ENCODE measurements around the gene TXNDC16.

Gene TXNDC16

GRCh38 chr14:52399104-52399503 is 153.2 kb downstream of the TXNDC16 start:
- ChIA-PET CTCF (interaction anchor here (0.7 kb wide), 2 partner anchors 44 to 1540 kb away, joined by 3 read pairs; no protein-coding TSS in a partner anchor), POLR2A (no interaction called here)
- no peaks in the 10 kb centered on the region for H3K36me3 ChIP-seq (ENCODE audit: control insufficient read depth in 2 of 2, insufficient read depth in 1 of 2, low read length in 2 of 2)
- H3K9me3 ChIP-seq (ENCODE audit: control insufficient read depth, insufficient read depth, low read depth, low read length), result peaks cover 3% of the 10 kb centered on the region
- H3K27ac ChIP-seq (ENCODE audit: extremely low read depth, low read depth, low read length), result peak overlapping the region; percentile 5; the same call in 1 of the 2 replicates
- H3K4me3 ChIP-seq (ENCODE audit: low read depth, low read length), result no peak overlapping the region
- peaks cover 13% of the 10 kb centered on the region for H3K4me1 ChIP-seq (ENCODE audit: control insufficient read depth, insufficient read depth, low read length)
- TF ChIP-seq ZNF175 (tag by site-specific recombination; IDR thresholded peaks at IDR 0.05) (no peak), ZNF202 (tag by site-specific recombination; IDR thresholded peaks at IDR 0.05; ENCODE audit: borderline replicate concordance) (no peak), RBAK (tag by site-specific recombination; IDR thresholded peaks at IDR 0.05) (no peak), ZNF510 (tag by site-specific recombination; IDR thresholded peaks at IDR 0.05; ENCODE audit: insufficient replicate concordance) (no peak), PRDM6 (tag by site-specific recombination; IDR thresholded peaks at IDR 0.05) (peak; percentile 88), ZBTB20 (tag by site-specific recombination; IDR thresholded peaks at IDR 0.05) (peak; percentile 76), ZNF76 (tag by site-specific recombination; IDR thresholded peaks at IDR 0.05; ENCODE audit: borderline replicate concordance, low read depth) (no peak), ZEB2 (tag by site-specific recombination; IDR thresholded peaks at IDR 0.05) (no peak), GFI1B (tag by site-specific recombination; IDR thresholded peaks at IDR 0.05) (no peak), TSHZ1 (tag by site-specific recombination; IDR thresholded peaks at IDR 0.05; ENCODE audit: borderline replicate concordance) (no peak), ZNF362 (tag by site-specific recombination; IDR thresholded peaks at IDR 0.05) (no peak), ELK4 (IDR thresholded peaks at IDR 0.05; ENCODE audit: borderline replicate concordance, low read depth, low read length) (no peak), SP2 (tag by site-specific recombination; IDR thresholded peaks at IDR 0.05) (no peak), ZNF354C (tag by site-specific recombination; IDR thresholded peaks at IDR 0.05; ENCODE audit: borderline replicate concordance, low read depth) (no peak), ZNF518A (tag by site-specific recombination; conservative IDR thresholded peaks at IDR 0.05; ENCODE audit: low read depth) (no peak), ZNF366 (tag by site-specific recombination; conservative IDR thresholded peaks at IDR 0.05) (no peak)
- TF ChIP-seq, protein P1, sequence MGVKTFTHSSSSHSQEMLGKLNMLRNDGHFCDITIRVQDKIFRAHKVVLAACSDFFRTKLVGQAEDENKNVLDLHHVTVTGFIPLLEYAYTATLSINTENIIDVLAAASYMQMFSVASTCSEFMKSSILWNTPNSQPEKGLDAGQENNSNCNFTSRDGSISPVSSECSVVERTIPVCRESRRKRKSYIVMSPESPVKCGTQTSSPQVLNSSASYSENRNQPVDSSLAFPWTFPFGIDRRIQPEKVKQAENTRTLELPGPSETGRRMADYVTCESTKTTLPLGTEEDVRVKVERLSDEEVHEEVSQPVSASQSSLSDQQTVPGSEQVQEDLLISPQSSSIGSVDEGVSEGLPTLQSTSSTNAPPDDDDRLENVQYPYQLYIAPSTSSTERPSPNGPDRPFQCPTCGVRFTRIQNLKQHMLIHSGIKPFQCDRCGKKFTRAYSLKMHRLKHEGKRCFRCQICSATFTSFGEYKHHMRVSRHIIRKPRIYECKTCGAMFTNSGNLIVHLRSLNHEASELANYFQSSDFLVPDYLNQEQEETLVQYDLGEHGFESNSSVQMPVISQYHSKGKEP (tag by site-specific recombination; IDR thresholded peaks at IDR 0.05), result 0 out of 2 replicates have a peak, but pooled peaks have one; percentile 13
- TF ChIP-seq, protein P2, sequence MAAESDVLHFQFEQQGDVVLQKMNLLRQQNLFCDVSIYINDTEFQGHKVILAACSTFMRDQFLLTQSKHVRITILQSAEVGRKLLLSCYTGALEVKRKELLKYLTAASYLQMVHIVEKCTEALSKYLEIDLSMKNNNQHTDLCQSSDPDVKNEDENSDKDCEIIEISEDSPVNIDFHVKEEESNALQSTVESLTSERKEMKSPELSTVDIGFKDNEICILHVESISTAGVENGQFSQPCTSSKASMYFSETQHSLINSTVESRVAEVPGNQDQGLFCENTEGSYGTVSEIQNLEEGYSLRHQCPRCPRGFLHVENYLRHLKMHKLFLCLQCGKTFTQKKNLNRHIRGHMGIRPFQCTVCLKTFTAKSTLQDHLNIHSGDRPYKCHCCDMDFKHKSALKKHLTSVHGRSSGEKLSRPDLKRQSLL (tag by site-specific recombination; IDR thresholded peaks at IDR 0.05), result peak; percentile 52; the same call in 1 of the 2 replicates
- TF ChIP-seq, protein P3, sequence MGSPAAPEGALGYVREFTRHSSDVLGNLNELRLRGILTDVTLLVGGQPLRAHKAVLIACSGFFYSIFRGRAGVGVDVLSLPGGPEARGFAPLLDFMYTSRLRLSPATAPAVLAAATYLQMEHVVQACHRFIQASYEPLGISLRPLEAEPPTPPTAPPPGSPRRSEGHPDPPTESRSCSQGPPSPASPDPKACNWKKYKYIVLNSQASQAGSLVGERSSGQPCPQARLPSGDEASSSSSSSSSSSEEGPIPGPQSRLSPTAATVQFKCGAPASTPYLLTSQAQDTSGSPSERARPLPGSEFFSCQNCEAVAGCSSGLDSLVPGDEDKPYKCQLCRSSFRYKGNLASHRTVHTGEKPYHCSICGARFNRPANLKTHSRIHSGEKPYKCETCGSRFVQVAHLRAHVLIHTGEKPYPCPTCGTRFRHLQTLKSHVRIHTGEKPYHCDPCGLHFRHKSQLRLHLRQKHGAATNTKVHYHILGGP (tag by site-specific recombination; IDR thresholded peaks at IDR 0.05), result no peak

Data from HEK293 (cell line).